IPS DF 6.9 (cell line): Measurements from ENCODE around the gene METTL21C.

Experiments
- DNase-seq: peaks from one replicate; pipeline ENCODE4 v3.0.0-alpha.2; 2013; ENCODE audit warnings: low read depth, low spot score
- H3K27ac ChIP-seq: one replicate; pipeline ENCODE4 v1.5.1; 2013; ENCODE audit warnings: low read length, control low read depth
- H3K27me3 ChIP-seq: 2 replicates; pipeline ENCODE4 v1.6.1; 2013; ENCODE audit warnings: mild to moderate bottlenecking, low read length; ENCODE audit not compliant: control insufficient read depth, insufficient read depth
- H3K36me3 ChIP-seq: 2 replicates; pipeline ENCODE4 v1.6.1; 2013; ENCODE audit warnings: low read length; ENCODE audit not compliant: control insufficient read depth, insufficient read depth
- H3K4me1 ChIP-seq: 2 replicates; pipeline ENCODE4 v1.6.1; 2013; ENCODE audit warnings: low read length; ENCODE audit not compliant: control insufficient read depth, insufficient read depth
- H3K4me3 ChIP-seq: 2 replicates; pipeline ENCODE4 v1.5.1; 2013; ENCODE audit warnings: mild to moderate bottlenecking, low read length
- H3K9me3 ChIP-seq: 2 replicates; pipeline ENCODE4 v1.6.1; 2013; ENCODE audit warnings: low read length, inconsistent platforms; ENCODE audit not compliant: control insufficient read depth, insufficient read depth
- WGBS: extraction: QIAGEN DNeasy Blood & Tissue Kit; methylation state at CpG from one replicate; pipeline ENCODE4 v1.1.7; 2013; ENCODE audit warnings: mixed read lengths, missing lambda C conversion rate; ENCODE audit not compliant: insufficient read length, insufficient coverage; 5-methylcytosine and 5-hydroxymethylcytosine counted together

METTL21C gene

DNA sequence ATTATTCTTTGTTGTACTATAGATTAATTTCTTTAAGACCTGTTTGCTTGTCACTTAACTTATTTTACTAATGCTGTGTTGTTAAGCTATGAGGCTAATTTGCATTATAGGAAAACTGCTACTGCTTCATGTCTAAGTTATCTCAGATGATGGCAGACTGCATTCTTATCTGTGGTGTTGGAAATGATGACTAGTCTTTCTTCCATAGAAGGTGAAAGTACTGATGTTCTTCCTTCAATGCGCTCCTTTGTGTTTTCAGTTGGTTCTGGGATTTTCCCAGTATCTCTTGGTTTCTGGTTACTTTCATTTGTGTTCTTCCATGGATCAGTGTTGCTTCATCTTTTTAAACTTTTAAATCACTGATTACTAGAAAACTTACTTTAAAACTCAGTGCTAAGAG is 51.2 kb downstream of the METTL21C start:
- Histone ChIP-seq H3K27me3 (no peaks in the 10 kb centered on the region), H3K36me3 (peaks cover 8% of the 10 kb centered on the region), H3K27ac (no peak overlapping the region), H3K4me1 (no peaks in the 10 kb centered on the region), H3K9me3 (no peaks in the 10 kb centered on the region), H3K4me3 (no peak overlapping the region)
- DNase-seq = no peak
- no CpG with 5 or more reads among the region's 1 CpG for WGBS

DNA sequence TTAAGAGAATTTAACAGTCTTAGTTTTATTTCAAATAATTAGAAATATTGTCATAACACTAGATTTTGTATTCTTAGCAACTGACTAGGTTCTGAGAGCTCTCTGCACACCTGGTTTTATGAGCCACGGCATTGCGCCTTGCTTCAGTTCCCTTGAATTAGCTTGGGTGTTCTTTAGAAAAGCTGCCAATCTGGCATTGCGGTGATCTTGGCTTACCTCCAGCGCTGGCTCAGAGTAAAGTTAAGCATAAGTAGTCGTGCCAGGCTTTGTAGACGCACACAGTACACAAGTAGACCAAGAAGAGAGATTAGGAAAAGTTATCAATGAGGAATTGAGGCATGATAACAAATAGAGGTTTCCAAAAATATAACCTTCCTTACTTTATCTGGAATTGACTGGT is 52.4 kb downstream of the METTL21C start:
- H3K36me3 ChIP-seq = peaks cover 14% of the 10 kb centered on the region
- no CpG with 5 or more reads among the region's 6 CpGs for WGBS
- no peak overlapping the region for H3K27ac ChIP-seq

DNA sequence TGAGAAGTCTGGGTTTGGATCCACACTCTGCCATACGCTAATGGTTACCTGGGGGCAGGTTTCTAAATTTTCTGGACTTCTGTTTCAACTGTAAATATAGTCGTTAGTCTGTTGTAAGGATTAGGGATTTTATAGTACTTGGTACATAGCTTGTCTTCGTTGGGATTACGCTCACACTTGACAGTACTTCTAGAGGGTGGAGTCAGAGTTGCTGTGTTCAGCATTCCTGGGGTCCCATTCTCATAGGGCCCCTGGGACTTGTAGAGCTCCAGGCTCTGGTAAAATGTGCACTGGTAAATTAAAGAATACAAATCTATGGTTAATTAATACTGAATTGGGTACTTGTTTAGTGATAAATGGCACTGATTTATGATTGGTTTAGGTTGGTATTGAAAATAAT is 52.8 kb downstream of the METTL21C start:
- Histone ChIP-seq H3K4me1 (no peaks in the 10 kb centered on the region), H3K27ac (no peak overlapping the region), H3K9me3 (no peaks in the 10 kb centered on the region; the same call in 1 of the 2 replicates), H3K27me3 (no peaks in the 10 kb centered on the region), H3K4me3 (no peak overlapping the region), H3K36me3 (peaks cover 15% of the 10 kb centered on the region)
- DNase-seq = no peak
- WGBS = no CpG with 5 or more reads among the region's 4 CpGs

More for the DNA sequence above, 52.4 kb downstream of the METTL21C start:
- Histone ChIP-seq H3K4me3 (no peak overlapping the region), H3K4me1 (no peaks in the 10 kb centered on the region), H3K27me3 (no peaks in the 10 kb centered on the region), H3K9me3 (no peaks in the 10 kb centered on the region; the same call in 1 of the 2 replicates)
- DNase-seq = no peak

DNA sequence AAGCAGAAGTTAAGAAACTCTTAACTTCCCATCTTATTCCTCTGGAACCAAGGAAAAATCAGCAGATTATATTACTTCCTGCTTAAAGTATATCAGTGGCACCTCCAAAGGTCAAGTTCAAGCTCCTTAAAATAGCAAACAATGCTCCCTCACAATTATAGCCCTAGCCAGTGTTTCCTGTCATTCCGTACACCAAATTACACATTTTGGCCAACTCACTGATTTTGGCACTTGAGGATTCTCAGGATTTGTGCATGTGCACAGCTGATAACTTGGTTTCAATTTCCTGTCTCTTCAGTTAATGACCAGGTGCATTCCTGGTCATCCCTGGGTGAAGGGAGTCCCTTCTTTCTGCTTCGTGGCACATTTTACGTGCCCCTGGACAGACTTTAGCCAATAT is 56.1 kb downstream of the METTL21C start:
- no peak overlapping the region for H3K27ac ChIP-seq
- H3K9me3 ChIP-seq = no peaks in the 10 kb centered on the region; the same call in 1 of the 2 replicates
- no CpG with 5 or more reads among the region's 3 CpGs for WGBS
- no peaks in the 10 kb centered on the region for H3K27me3 ChIP-seq
- no peak overlapping the region for H3K4me3 ChIP-seq
- no peaks in the 10 kb centered on the region for H3K4me1 ChIP-seq
- no peak for DNase-seq
- peaks cover 14% of the 10 kb centered on the region; the same call in 1 of the 2 replicates for H3K36me3 ChIP-seq
